ENCODE results near the gene SETDB2.

The SETDB2 gene

GRCh38 chr13:49481788-49482187 lies 37.7 kb downstream of the SETDB2 start:
- DNase-seq, result no peak

GRCh38 chr13:49488563-49488962 lies 44.5 kb downstream of the SETDB2 start:
- no peak for DNase-seq

- DNase-seq, result no peak
These were observed 50.6 kb downstream of the SETDB2 start for GRCh38 chr13:49494645-49495044.

- DNase-seq, result peak; percentile 88
These were observed 52.0 kb downstream of the SETDB2 start, which contains the start of gene PHF11 for GRCh38 chr13:49495783-49496762. Gene PHF11 (plus strand): TSS chr13:49495953. CDS start chr13:49496002, 49 bp downstream.

GRCh38 chr13:49496837-49497236 lies 52.8 kb downstream of the SETDB2 start:
- DNase-seq, result peak; percentile 51

GRCh38 chr13:49497272-49497671 lies 53.2 kb downstream of the SETDB2 start:
- no peak for DNase-seq

- no peak for DNase-seq
These were observed 54.1 kb downstream of the SETDB2 start for GRCh38 chr13:49498206-49498605.

GRCh38 chr13:49499889-49500660 lies 56.0 kb downstream of the SETDB2 start:
- DNase-seq, result no peak

- DNase-seq, result no peak
These were observed 58.9 kb downstream of the SETDB2 start for GRCh38 chr13:49502954-49503353.

GRCh38 chr13:49503951-49504350 lies 59.9 kb downstream of the SETDB2 start:
- no peak for DNase-seq

GRCh38 chr13:49512578-49512977 lies 68.5 kb downstream of the SETDB2 start:
- DNase-seq, result no peak

GRCh38 chr13:49516467-49516866 lies 72.4 kb downstream of the SETDB2 start:
- no peak for DNase-seq

- DNase-seq, result no peak
These were observed 73.4 kb downstream of the SETDB2 start for GRCh38 chr13:49517461-49517860.

GRCh38 chr13:49521224-49521623 lies 77.2 kb downstream of the SETDB2 start:
- DNase-seq, result no peak

GRCh38 chr13:49524740-49525501 lies 80.8 kb downstream of the SETDB2 start:
- no peak for DNase-seq

- no peak for DNase-seq
These were observed 83.0 kb downstream of the SETDB2 start for GRCh38 chr13:49527123-49527522.

- DNase-seq, result no peak
These were observed 84.1 kb downstream of the SETDB2 start for GRCh38 chr13:49528161-49528560.

GRCh38 chr13:49530457-49530856 lies 86.4 kb downstream of the SETDB2 start:
- DNase-seq, result no peak

- no peak for DNase-seq
These were observed 88.5 kb downstream of the SETDB2 start for GRCh38 chr13:49532593-49532992.

- no peak for DNase-seq
These were observed 88.9 kb downstream of the SETDB2 start for GRCh38 chr13:49533011-49533410.

- DNase-seq, result no peak
These were observed 89.7 kb downstream of the SETDB2 start for GRCh38 chr13:49533591-49534269.

GRCh38 chr13:49536144-49536873 lies 92.2 kb downstream of the SETDB2 start:
- no peak for DNase-seq

Data from activated CD4-positive, alpha-beta T cell treated with anti-CD3 and anti-CD28 coated beads for 1 hour (primary cell).